HL-60 (cell line): ENCODE results near the gene GLI3.

Experiments
- GABPA ChIP-seq: IDR thresholded peaks from 2 replicates; pipeline ENCODE4 v1.6.1; 2012; ENCODE audit warnings: low read depth
- POLR2AphosphoS5 ChIP-seq: IDR thresholded peaks from 2 replicates; pipeline ENCODE4 v1.6.1; 2012; ENCODE audit warnings: low read depth
- SPI1 ChIP-seq: IDR thresholded peaks from 2 replicates; pipeline ENCODE4 v1.6.1; 2012; ENCODE audit warnings: low read depth, mild to moderate bottlenecking, borderline replicate concordance
- TF ChIP-seq, protein P1 (sequence below): IDR thresholded peaks from one replicate; pipeline ENCODE4 v1.5.1; 2011; ENCODE audit warnings: low read length, control low read depth, inconsistent platforms; ENCODE audit not compliant: insufficient read depth
- TF ChIP-seq, protein P2 (sequence below): IDR thresholded peaks from 2 replicates; pipeline ENCODE4 v1.6.1; 2012; ENCODE audit warnings: low read depth; ENCODE audit not compliant: insufficient replicate concordance

DNA sequence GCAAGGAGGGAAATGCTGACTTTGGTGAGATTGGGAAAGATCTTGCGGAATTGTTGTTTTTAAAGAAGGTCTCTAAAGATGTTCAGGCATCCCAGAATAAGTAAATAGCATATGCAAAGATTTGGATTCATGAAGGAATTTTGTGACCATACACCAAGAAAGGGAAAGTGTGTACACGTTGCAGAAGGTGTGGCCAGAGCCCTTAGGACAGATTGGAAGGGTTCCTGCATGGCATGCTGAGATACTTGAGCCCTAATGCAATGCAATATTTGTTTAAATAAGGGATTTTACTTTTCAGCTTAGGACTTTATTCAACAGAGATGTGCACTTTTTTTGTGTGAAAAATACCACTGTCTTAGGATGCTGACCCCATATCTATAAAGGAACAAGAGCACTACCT is 314.6 kb downstream of the GLI3 start:
- TF ChIP-seq, protein P1, sequence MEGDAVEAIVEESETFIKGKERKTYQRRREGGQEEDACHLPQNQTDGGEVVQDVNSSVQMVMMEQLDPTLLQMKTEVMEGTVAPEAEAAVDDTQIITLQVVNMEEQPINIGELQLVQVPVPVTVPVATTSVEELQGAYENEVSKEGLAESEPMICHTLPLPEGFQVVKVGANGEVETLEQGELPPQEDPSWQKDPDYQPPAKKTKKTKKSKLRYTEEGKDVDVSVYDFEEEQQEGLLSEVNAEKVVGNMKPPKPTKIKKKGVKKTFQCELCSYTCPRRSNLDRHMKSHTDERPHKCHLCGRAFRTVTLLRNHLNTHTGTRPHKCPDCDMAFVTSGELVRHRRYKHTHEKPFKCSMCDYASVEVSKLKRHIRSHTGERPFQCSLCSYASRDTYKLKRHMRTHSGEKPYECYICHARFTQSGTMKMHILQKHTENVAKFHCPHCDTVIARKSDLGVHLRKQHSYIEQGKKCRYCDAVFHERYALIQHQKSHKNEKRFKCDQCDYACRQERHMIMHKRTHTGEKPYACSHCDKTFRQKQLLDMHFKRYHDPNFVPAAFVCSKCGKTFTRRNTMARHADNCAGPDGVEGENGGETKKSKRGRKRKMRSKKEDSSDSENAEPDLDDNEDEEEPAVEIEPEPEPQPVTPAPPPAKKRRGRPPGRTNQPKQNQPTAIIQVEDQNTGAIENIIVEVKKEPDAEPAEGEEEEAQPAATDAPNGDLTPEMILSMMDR, result no peak
- TF ChIP-seq POLR2AphosphoS5 (no peak), GABPA (no peak), SPI1 (no peak)
- TF ChIP-seq, protein P2, sequence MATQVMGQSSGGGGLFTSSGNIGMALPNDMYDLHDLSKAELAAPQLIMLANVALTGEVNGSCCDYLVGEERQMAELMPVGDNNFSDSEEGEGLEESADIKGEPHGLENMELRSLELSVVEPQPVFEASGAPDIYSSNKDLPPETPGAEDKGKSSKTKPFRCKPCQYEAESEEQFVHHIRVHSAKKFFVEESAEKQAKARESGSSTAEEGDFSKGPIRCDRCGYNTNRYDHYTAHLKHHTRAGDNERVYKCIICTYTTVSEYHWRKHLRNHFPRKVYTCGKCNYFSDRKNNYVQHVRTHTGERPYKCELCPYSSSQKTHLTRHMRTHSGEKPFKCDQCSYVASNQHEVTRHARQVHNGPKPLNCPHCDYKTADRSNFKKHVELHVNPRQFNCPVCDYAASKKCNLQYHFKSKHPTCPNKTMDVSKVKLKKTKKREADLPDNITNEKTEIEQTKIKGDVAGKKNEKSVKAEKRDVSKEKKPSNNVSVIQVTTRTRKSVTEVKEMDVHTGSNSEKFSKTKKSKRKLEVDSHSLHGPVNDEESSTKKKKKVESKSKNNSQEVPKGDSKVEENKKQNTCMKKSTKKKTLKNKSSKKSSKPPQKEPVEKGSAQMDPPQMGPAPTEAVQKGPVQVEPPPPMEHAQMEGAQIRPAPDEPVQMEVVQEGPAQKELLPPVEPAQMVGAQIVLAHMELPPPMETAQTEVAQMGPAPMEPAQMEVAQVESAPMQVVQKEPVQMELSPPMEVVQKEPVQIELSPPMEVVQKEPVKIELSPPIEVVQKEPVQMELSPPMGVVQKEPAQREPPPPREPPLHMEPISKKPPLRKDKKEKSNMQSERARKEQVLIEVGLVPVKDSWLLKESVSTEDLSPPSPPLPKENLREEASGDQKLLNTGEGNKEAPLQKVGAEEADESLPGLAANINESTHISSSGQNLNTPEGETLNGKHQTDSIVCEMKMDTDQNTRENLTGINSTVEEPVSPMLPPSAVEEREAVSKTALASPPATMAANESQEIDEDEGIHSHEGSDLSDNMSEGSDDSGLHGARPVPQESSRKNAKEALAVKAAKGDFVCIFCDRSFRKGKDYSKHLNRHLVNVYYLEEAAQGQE, result no peak
